ENCODE results near the gene ABCD4.

DNA sequence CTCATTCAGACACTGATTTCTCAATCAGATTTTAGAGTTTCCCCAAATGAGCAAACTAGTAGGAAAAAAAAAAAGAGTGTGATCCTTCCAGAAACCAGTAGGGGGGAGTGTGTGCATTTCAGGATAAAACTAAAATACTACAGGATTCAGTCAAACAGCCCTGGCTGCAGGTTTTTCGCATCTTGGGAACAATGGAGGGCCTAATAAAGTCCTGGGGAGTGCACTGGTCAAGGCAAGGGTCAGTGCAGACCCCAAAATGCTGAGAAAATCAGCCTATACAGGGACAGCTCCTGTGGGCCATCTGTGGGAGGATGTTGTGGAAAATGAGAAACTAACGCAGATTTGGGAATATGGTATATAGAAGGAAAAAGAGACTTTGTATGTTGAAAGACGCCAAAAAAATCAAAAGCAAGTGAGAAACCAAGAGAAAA, 22.2 kb upstream of the ABCD4 start:
- TF ChIP-seq CTCF (IDR thresholded peaks at IDR 0.05) (peak in 4 of 5 experiments; percentile 10 to 42 (median 36)), POLR2A (IDR thresholded peaks at IDR 0.05) (no peak)
